SU-DHL-6 (cell line): ENCODE measurements around the gene FSTL4.

ENCODE experiments used
- H2AFZ ChIP-seq: fragments of 200-600 bp; sonication (generic); 2 replicates; pipeline ENCODE4 v1.6.1; 2014; ENCODE audit warnings: low read depth, mild to moderate bottlenecking, moderate library complexity, mixed read lengths, antibody characterized with exemption, low read length; ENCODE audit not compliant: severe bottlenecking
- H3F3A ChIP-seq: fragments of 200-600 bp; shearing (Covaris generic); 2 replicates; pipeline ENCODE4 v1.6.0; 2016; ENCODE audit warnings: antibody characterized with exemption, mild to moderate bottlenecking; ENCODE audit not compliant: insufficient read depth
- H3K27ac ChIP-seq: fragments of 200-600 bp; sonication (generic); 2 replicates; pipeline ENCODE4 v1.5.1; 2016; ENCODE audit warnings: low read depth, mild to moderate bottlenecking, low read length, moderate library complexity, mixed read lengths
- H3K27me3 ChIP-seq: fragments of 200-600 bp; sonication (generic), shearing (Covaris generic); 2 replicates; pipeline ENCODE4 v1.6.0; 2014; ENCODE audit warnings: mild to moderate bottlenecking, low read length
- H3K36me3 ChIP-seq: fragments of 200-600 bp; sonication (generic); 2 replicates; pipeline ENCODE4 v1.6.1; 2014; ENCODE audit warnings: mild to moderate bottlenecking, low read length, mixed read lengths
- H3K4me2 ChIP-seq: fragments of 300-600, 200-600 bp; shearing (Covaris generic), sonication (generic); 2 replicates; pipeline ENCODE4 v1.6.0; 2014; ENCODE audit warnings: low read length, low read depth, mild to moderate bottlenecking; ENCODE audit not compliant: poor library complexity, severe bottlenecking
- H3K4me3 ChIP-seq: fragments of 200-600 bp; sonication (generic); 2 replicates; pipeline ENCODE4 v1.5.1; 2014; ENCODE audit warnings: antibody characterized with exemption, low read length, mild to moderate bottlenecking, mixed read lengths; ENCODE audit not compliant: insufficient read depth, poor library complexity, severe bottlenecking
- H3K79me2 ChIP-seq: fragments of 200-600 bp; sonication (generic); 2 replicates; pipeline ENCODE4 v1.6.1; 2014; ENCODE audit warnings: mild to moderate bottlenecking, low read length, moderate library complexity; ENCODE audit not compliant: insufficient read depth
- H3K9ac ChIP-seq: fragments of 200-600 bp; sonication (generic); 2 replicates; pipeline ENCODE4 v1.7.0; 2014; ENCODE audit warnings: mild to moderate bottlenecking, low read length
- H3K9me2 ChIP-seq: fragments of 200-600 bp; sonication (generic); replicated peaks from 2 replicates; pipeline ENCODE4 v1.6.1; 2014; ENCODE audit warnings: low read length; ENCODE audit not compliant: insufficient read depth
- H3K9me3 ChIP-seq: fragments of 200-600 bp; sonication (generic); 2 replicates; pipeline ENCODE4 v1.6.1; 2014; ENCODE audit warnings: low read length, mixed read lengths; ENCODE audit not compliant: insufficient read depth
- H4K20me1 ChIP-seq: fragments of 200-600 bp; sonication (generic); 2 replicates; pipeline ENCODE4 v1.6.1; 2014; ENCODE audit warnings: low read depth, mild to moderate bottlenecking, antibody characterized with exemption, low read length, moderate library complexity, mixed read lengths
- EZH2phosphoT487 ChIP-seq: fragments of 200-600 bp; sonication (generic), shearing (Covaris generic); conservative IDR thresholded peaks from 2 replicates; pipeline ENCODE4 v1.6.1; 2018; ENCODE audit warnings: mild to moderate bottlenecking, antibody characterized with exemption, low read length, moderate library complexity, mixed read lengths
- TF ChIP-seq, protein P1 (sequence below): fragments of 200-600 bp; sonication (generic); IDR thresholded peaks from one replicate; pipeline ENCODE4 v1.5.1; 2017; ENCODE audit warnings: antibody characterized with exemption, mild to moderate bottlenecking, low read length, moderate library complexity; ENCODE audit not compliant: insufficient read depth, poor library complexity, severe bottlenecking

The FSTL4 gene

DNA sequence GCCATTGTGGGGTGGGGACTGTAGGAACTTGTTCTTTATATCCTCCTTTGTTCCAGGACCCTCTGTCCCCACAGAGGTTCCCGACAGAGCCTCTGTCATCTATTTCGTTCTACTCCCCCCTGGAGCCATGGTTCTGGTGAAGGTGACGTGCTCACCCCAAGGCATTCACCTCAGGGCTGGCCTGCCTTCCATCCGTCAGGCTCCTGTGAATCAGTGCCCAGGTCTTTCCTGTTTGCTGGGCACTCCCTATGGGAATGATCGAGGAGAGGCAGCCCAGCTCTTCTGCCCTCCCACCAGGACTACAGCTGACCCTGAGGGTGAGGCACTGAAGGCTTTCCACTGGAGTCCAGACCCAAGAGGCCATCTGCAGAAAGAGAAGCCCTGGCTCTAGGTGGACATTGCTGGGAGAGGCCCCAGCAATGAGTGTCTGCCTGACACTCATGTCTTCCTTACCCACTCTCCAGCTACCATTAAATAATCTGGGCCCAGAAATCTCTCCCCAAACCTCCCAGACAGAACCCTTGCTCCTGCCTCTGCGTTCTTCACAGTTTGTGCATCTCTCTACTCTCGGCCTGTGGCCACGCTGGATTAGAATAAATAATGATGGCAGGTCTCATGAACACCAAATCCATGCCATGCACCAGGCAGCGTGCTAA lies 214.2 kb downstream of the FSTL4 start:
- Histone ChIP-seq H3K9ac (no peak overlapping the region), H3K36me3 (no peaks in the 10 kb centered on the region), H3K79me2 (no peaks in the 10 kb centered on the region), H4K20me1 (no peaks in the 10 kb centered on the region), H3K27ac (no peak overlapping the region), H3K4me2 (no peak overlapping the region), H3K27me3 (no peaks in the 10 kb centered on the region), H3K9me3 (no peaks in the 10 kb centered on the region), H2AFZ (no peak overlapping the region), H3F3A (no peaks in the 10 kb centered on the region), H3K9me2 (no peaks in the 10 kb centered on the region), H3K4me3 (no peak overlapping the region)
- no peak for TF ChIP-seq EZH2phosphoT487
- TF ChIP-seq, protein P1, sequence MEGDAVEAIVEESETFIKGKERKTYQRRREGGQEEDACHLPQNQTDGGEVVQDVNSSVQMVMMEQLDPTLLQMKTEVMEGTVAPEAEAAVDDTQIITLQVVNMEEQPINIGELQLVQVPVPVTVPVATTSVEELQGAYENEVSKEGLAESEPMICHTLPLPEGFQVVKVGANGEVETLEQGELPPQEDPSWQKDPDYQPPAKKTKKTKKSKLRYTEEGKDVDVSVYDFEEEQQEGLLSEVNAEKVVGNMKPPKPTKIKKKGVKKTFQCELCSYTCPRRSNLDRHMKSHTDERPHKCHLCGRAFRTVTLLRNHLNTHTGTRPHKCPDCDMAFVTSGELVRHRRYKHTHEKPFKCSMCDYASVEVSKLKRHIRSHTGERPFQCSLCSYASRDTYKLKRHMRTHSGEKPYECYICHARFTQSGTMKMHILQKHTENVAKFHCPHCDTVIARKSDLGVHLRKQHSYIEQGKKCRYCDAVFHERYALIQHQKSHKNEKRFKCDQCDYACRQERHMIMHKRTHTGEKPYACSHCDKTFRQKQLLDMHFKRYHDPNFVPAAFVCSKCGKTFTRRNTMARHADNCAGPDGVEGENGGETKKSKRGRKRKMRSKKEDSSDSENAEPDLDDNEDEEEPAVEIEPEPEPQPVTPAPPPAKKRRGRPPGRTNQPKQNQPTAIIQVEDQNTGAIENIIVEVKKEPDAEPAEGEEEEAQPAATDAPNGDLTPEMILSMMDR: no peak

- Histone ChIP-seq H3K9me3 (no peaks in the 10 kb centered on the region), H4K20me1 (no peaks in the 10 kb centered on the region), H3K9me2 (no peaks in the 10 kb centered on the region), H3F3A (no peaks in the 10 kb centered on the region), H3K4me2 (peak overlapping the region; percentile 51), H3K36me3 (no peaks in the 10 kb centered on the region), H3K79me2 (no peaks in the 10 kb centered on the region), H3K27ac (peak overlapping the region; percentile 69; the same call in 1 of the 2 replicates), H3K9ac (0 out of 2 replicates have a peak overlapping the region, but pooled peaks have one; percentile 21), H3K4me3 (no peak overlapping the region), H2AFZ (no peak overlapping the region), H3K27me3 (no peaks in the 10 kb centered on the region)
- TF ChIP-seq, protein P1: no peak
- no peak for TF ChIP-seq EZH2phosphoT487
Observed at GRCh38 chr5:133397348-133397747, 215.0 kb downstream of the FSTL4 start.

GRCh38 chr5:133396814-133397213 lies 215.5 kb downstream of the FSTL4 start:
- no peaks in the 10 kb centered on the region for H3K27me3 ChIP-seq
- no peaks in the 10 kb centered on the region for H3K9me2 ChIP-seq
- no peak overlapping the region for H2AFZ ChIP-seq
- no peaks in the 10 kb centered on the region for H3K79me2 ChIP-seq
- H3F3A ChIP-seq: no peaks in the 10 kb centered on the region
- H3K9me3 ChIP-seq: no peaks in the 10 kb centered on the region
- peak overlapping the region; percentile 51 for H3K4me2 ChIP-seq
- H3K27ac ChIP-seq: peak overlapping the region; percentile 69
- no peak for TF ChIP-seq EZH2phosphoT487
- TF ChIP-seq, protein P1: no peak
- no peaks in the 10 kb centered on the region for H3K36me3 ChIP-seq
- no peak overlapping the region for H3K4me3 ChIP-seq
- H4K20me1 ChIP-seq: no peaks in the 10 kb centered on the region
- H3K9ac ChIP-seq: peak overlapping the region; percentile 21; the same call in 1 of the 2 replicates
